GM18517 (cell line): ENCODE measurements around the gene ABR.

Experiments used
- ATAC-seq: cut with Tn5 transposase; IDR thresholded peaks from one replicate; pipeline ENCODE4 v1.9.1; 2021; ENCODE audit warnings: mild to moderate bottlenecking, moderate library complexity; ENCODE audit not compliant: unreplicated experiment

Gene ABR

GRCh38 chr17:969811-970355 is 209.9 kb downstream of the ABR start:
- no peak for ATAC-seq

- ATAC-seq: no peak
Observed at GRCh38 chr17:968812-969730, 210.7 kb downstream of the ABR start.

- no peak for ATAC-seq
Observed at GRCh38 chr17:967122-967521, 212.7 kb downstream of the ABR start.

GRCh38 chr17:965311-965989 is 214.3 kb downstream of the ABR start:
- ATAC-seq: no peak

- no peak for ATAC-seq
Observed at GRCh38 chr17:964876-965275, 214.9 kb downstream of the ABR start.

GRCh38 chr17:962670-963069 is 217.1 kb downstream of the ABR start:
- ATAC-seq: no peak

- ATAC-seq: no peak
Observed at GRCh38 chr17:962166-962565, 217.6 kb downstream of the ABR start.

- ATAC-seq: no peak
Observed at GRCh38 chr17:958712-959451, 220.9 kb downstream of the ABR start.

GRCh38 chr17:957856-958421 is 221.8 kb downstream of the ABR start:
- ATAC-seq: no peak

- no peak for ATAC-seq
Observed at GRCh38 chr17:956905-957304, 222.9 kb downstream of the ABR start.

GRCh38 chr17:954431-955164 is 225.2 kb downstream of the ABR start:
- ATAC-seq: no peak

- no peak for ATAC-seq
Observed at GRCh38 chr17:953767-954166, 226.0 kb downstream of the ABR start.
